GM21619 (cell line): ENCODE measurements around the gene YIPF2.

Source experiments
- ATAC-seq: cut with Tn5 transposase; IDR thresholded peaks from one replicate; pipeline ENCODE4 v1.9.1; 2021; ENCODE audit not compliant: unreplicated experiment

YIPF2 gene

GRCh38 chr19:10911579-10912363 lies 16.7 kb downstream of the YIPF2 start:
- ATAC-seq = no peak

GRCh38 chr19:10908380-10908960 lies 20.0 kb downstream of the YIPF2 start:
- ATAC-seq = no peak

GRCh38 chr19:10907925-10908324 lies 20.5 kb downstream of the YIPF2 start:
- ATAC-seq = no peak

GRCh38 chr19:10899151-10899653 lies 29.2 kb downstream of the YIPF2 start:
- no peak for ATAC-seq

- no peak for ATAC-seq
Observed at GRCh38 chr19:10898633-10899032, 29.8 kb downstream of the YIPF2 start.

GRCh38 chr19:10896851-10897526 lies 31.4 kb downstream of the YIPF2 start:
- ATAC-seq = no peak

- no peak for ATAC-seq
Observed at GRCh38 chr19:10895920-10896319, 32.5 kb downstream of the YIPF2 start.

DNA sequence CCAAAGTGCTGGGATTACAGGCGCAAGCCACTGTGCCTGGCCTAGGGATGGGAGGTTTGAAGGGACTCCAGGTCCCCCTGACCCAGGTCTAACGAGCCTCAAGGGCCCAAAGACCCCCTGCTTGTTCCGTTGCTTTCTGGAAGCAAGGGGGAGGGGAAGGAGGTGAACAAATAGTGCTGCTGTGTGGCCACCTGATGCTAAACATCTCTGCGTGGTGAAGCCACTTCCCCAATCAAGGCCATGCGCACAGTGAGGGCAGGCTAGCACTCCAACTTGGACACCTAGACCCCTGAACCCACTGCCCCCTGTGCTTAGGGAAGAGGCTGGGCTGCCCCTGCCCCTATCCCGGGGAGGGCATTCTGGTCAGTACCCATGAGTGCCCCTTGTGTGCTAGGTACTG lies 33.1 kb downstream of the YIPF2 start:
- no peak for ATAC-seq

GRCh38 chr19:10894911-10895213 lies 33.6 kb downstream of the YIPF2 start:
- ATAC-seq = no peak

DNA sequence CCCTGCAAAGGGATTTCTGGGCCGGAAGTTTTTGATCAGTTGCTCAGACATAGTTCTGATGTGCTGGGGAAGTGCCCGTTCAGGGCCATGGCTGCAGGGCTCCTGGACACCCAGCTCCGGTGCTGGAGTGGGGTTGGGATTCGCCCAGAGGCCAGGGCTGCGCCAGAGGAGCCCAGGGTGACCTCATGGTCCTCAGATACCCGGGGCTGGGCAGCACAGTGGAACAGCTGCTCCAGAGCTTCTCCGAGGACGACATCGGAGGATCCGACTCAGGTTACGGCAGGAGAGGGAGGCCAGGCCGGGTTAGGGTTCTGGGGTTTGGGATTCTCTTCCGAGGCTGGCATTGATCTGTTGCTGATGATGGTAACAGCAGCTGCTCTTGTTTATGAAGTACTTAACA lies 36.2 kb downstream of the YIPF2 start:
- ATAC-seq = no peak

DNA sequence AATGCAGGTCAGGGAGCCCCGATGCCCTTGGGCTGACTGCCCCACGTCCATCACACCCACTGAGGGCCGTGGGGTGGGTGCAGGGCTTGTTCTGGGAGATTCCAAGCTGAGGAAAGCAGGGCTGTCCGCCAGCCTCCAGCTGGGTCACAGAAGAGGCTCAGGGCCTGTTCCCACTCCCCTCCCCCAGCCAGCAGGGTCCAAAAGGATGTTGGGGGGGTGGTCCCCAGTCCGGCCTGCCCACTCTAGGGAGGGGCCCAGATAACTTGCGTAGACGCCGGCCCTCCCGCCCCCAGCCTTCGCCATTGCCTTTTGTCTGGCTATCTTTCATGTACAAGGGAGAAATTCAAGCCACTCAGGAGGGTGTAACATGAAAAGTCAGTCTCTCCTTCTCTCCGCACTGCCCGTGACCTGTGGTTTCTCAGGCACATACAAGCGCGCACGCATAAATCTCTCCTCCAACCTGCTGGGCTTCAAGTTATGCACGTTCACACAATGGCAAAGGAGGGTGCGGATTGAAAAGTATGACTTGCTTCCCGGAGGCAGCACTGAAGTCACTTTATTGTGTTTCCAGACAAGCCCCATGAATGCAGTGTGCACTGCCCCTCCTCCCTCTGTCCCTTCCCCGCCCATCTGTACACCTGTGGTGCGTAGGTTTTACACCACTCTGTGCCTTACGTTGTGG lies 36.9 kb downstream of the YIPF2 start:
- ATAC-seq = no peak

- ATAC-seq = no peak
Observed at GRCh38 chr19:10889880-10890279, 38.6 kb downstream of the YIPF2 start.

DNA sequence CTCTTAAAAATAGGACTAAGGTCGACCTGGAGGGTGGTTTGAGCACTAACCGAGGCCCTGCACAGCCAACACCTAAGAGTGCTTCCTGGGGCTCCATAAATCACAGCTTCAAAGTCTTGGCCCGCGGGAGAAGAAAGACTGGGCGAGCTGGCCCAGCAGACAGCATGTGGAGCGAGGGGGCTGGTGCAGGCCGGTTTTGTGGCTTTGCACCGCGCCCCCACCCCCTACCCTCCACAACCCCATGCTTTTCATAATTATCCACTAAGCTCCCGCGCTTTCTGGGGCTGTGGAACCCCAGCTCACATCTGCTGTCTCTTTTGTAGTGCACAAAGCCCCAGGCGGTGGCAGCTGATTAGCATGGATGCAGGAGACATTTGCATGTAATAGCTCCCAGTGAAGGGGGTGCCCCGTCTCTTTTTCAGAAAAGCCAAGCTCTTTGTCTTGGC lies 40.0 kb downstream of the YIPF2 start:
- no peak for ATAC-seq

DNA sequence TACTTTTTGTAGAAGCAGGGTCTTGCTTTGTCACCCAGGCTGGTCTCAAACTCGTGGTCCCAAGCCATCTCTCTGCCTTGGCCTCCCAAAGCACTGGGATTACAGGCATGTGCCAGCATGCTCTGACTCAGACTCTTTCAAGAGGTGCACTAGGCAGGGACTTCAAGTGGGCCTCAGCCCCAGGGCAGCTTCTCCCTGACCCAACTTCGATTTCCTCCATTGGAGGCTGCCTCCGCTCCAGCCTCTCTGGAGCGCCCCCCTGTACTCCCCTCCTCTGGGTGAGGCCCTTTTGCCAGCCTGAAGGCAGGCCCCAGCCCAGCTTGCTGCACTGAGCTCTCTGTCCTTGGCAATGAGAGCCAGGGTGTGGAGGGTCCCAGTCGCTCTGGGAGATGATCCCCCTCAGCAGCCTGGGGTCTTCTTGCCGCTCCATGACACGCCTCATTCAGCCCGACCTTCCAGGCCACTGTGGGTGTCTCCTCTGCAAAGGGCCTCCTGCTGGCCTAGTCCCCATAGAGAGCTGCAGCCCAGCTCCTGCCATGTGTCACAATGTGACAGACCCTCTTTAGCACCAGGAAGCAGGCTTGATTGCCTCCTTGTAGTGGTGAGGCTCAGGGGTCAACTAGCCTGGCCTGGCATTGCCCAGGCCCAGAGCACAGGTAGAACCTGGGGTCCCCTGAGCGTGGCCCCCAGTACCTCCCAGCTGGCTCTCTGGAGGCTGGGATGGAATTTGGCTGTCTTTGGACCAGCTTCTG lies 40.6 kb downstream of the YIPF2 start:
- no peak for ATAC-seq

GRCh38 chr19:10885201-10886169 lies 43.0 kb downstream of the YIPF2 start:
- no peak for ATAC-seq

DNA sequence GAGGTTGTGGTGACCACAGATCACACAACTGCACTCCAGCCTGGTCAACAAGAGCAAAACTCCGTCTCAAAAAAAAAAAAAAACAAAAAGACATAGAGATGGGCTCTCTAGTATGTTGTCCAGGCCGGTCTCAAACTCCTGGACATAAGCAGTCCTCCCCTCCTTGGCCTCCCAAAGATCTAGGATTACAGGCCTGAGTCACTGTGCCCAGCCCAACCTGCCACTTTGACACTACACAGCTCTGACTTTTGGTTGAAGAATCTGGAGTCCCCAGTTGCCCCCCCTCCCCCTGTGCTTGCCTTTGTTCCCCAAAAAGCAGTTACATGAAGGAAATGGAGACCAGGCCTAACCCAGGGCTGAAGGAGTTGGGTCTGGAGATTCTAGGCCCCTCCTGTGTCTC lies 44.2 kb downstream of the YIPF2 start:
- no peak for ATAC-seq

- ATAC-seq = no peak
Observed at GRCh38 chr19:10882108-10882457, 46.4 kb downstream of the YIPF2 start.

- ATAC-seq = no peak
Observed at GRCh38 chr19:10881403-10882107, 46.9 kb downstream of the YIPF2 start.

- no peak for ATAC-seq
Observed at GRCh38 chr19:10878253-10878652, 50.2 kb downstream of the YIPF2 start.
